Heart right ventricle (tissue), 16 donors: ENCODE measurements around the gene FAT2. TPM values are rescaled to one million over a fixed set of nuclear protein-coding genes. Genes with fewer than 3 reads are reported as not detected.

Source experiments
- ATAC-seq, 8 donors: fragments of 200-7000 bp; cut with Tn5 transposase; one replicate each; pipeline ENCODE4 v1.9.1; 2020; ENCODE audit warnings: mild to moderate bottlenecking in 8 of 8, moderate library complexity in 8 of 8, moderate number of reproducible peaks in 1 of 8
- DNase-seq, 2 donors: peaks; one replicate each; pipeline ENCODE4 v3.0.0-alpha.2; 2020
- H3K27ac ChIP-seq, 10 donors: fragments of 200-600 bp; sonication (generic) in 2 of 10; one replicate each; pipeline versions ENCODE4 v1.5.0 to v1.8.0; 2020 to 2022; ENCODE audit warnings: mild to moderate bottlenecking in 3 of 10
- H3K27me3 ChIP-seq, 7 donors: fragments of 200-600 bp; one replicate each; pipeline ENCODE4 v1.8.0; 2021 to 2022; ENCODE audit warnings: mild to moderate bottlenecking in 2 of 7
- H3K36me3 ChIP-seq, 9 donors: fragments of 200-600 bp; sonication (generic) in 1 of 9; one replicate each; pipeline versions ENCODE4 v1.5.0 to v1.8.0; 2020 to 2022; ENCODE audit warnings: mild to moderate bottlenecking in 2 of 9
- H3K4me1 ChIP-seq, 9 donors: fragments of 200-600 bp; sonication (generic) in 1 of 9; one replicate each; pipeline versions ENCODE4 v1.5.0 to v1.8.0; 2020 to 2022; ENCODE audit warnings: mild to moderate bottlenecking in 4 of 9
- H3K4me3 ChIP-seq, 10 donors: fragments of 200-600 bp; sonication (generic) in 2 of 10; one replicate each; pipeline versions ENCODE4 v1.5.0 to v1.8.0; 2020 to 2022; ENCODE audit warnings: mild to moderate bottlenecking in 7 of 10, moderate library complexity in 2 of 10
- H3K9me3 ChIP-seq, 11 donors: fragments of 200-600 bp in 10 of 11; sonication (generic) in 2 of 11; one replicate each; pipeline versions ENCODE4 v1.5.0 to v1.8.0; 2013 to 2022; ENCODE audit warnings: mild to moderate bottlenecking in 2 of 11, control low read depth in 1 of 11, moderate library complexity in 1 of 11
- CTCF ChIP-seq, 9 donors: fragments of 200-600 bp; sonication (generic) in 2 of 9; IDR thresholded peaks; one replicate each; pipeline versions ENCODE4 v1.5.0 to v1.8.0; 2021 to 2022; ENCODE audit warnings: antibody characterized with exemption in 9 of 9, mild to moderate bottlenecking in 5 of 9, moderate library complexity in 1 of 9
- WGBS, 2 donors: extraction: QIAGEN DNeasy Blood & Tissue Kit; methylation state at CpG; one replicate each; pipeline ENCODE4 v1.1.7; 2013; ENCODE audit warnings: inconsistent platforms in 1 of 2; 5-methylcytosine and 5-hydroxymethylcytosine counted together
- intact Hi-C, 10 donors: fragments of 100-400 bp; cut with DNase I; formaldehyde crosslinking; loops; one replicate each; pipeline versions ENCODE4 v1.11.1 to v1.14.2; 2022
- polyA plus RNA-seq, 2 donors: library from polyadenylated mRNA; stranded (reverse); fragments of 200-250 nt; gene quantifications; one replicate each; pipeline ENCODE4 v1.2.3, GENCODE V29; 2013
- total RNA-seq, 10 donors: library from RNA; stranded (reverse); fragmentation: NEBNext Ultra II Directional in 3 of 10; extraction: Animal tissue kit (Norgen Biotek cat#: 25700) in 3 of 10; gene quantifications; one replicate each; pipeline versions ENCODE4 v1.2.1 to v1.2.4, GENCODE V29; 2021 to 2023
- donor health status: Arrhythmogenic right ventricular cardiomyopathy.
- donor health status: ischemic (EF 13 %, LVEDD 7.1; RV severe dilation, severe dysfunction).
- donor health status: healthy with polysubstance abuse.
- donor health status: DM: no; HTN: yes; CAD: no.
- donor health status: DM: no; HTN: no; CAD: no.
- donor health status: ischemic (EF 25% LVEDD 6.9; RV normal size, moderate dysfunction).
- donor health status: ischemic (EF 25% LVEDD 5.7; RV mildly dilated, moderate dysfunction).
- donor health status: healthy.
- donor health status: DM: yes; HTN: yes; CAD: no.
- donor health status: Ischemic cardiomyopathy.
- donor health status: ischemic (EF 35%, LVEDD 5.7; RV mildly dilated, moderate dysfunction).
- donor health status: nonischemic (EF 11% LVEDD 7.7; RV severe dilation, severe dysfunction).
- donor health status: DM: yes; HTN: yes; CAD: no.
- donor health status: PGD.
- donor health status: ischemic (EF 29% LVEDD 5.4; RV normal size, mild dysfunction).
- donor health status: nonischemic (EF 23%, LVEDD 6.1; RV moderate dilation, normal function).

Gene FAT2
- total and polyA plus RNA-seq, 12 donors: 0.01 to 0.13 (median 0.02) TPM; not detected in 4

GRCh38 chr5:151622367-151623088, 31.4 kb upstream of the FAT2 start:
- DNase-seq: no peak
- intact Hi-C loops: no loop called here
- ATAC-seq: peak in 4 of 8 donors; percentile 9 to 41 (median 33)
- 50 to 65% methylated on average over 12 of the region's 12 CpGs for WGBS, 2 donors
- H3K4me1 ChIP-seq: peaks cover 0 to 25% (median 6%) of the 10 kb centered on the region in 9 donors
- no peak overlapping the region for H3K27ac ChIP-seq
- H3K36me3 ChIP-seq: no peaks in the 10 kb centered on the region
- H3K27me3 ChIP-seq: peaks cover 0 to 14% (median 0%) of the 10 kb centered on the region in 7 donors
- TF ChIP-seq CTCF (IDR thresholded peaks at IDR 0.05): no peak
- H3K9me3 ChIP-seq: peaks cover 0 to 5% (median 0%) of the 10 kb centered on the region in 11 donors
- H3K4me3 ChIP-seq: no peak overlapping the region

- intact Hi-C loops: no loop called here
- Histone ChIP-seq H3K36me3 (no peaks in the 10 kb centered on the region), H3K27ac (no peak overlapping the region), H3K9me3 (peaks cover 0 to 5% (median 0%) of the 10 kb centered on the region in 11 donors), H3K4me1 (peaks cover 0 to 25% (median 5%) of the 10 kb centered on the region in 9 donors), H3K4me3 (no peak overlapping the region), H3K27me3 (peaks cover 0 to 14% (median 0%) of the 10 kb centered on the region in 7 donors)
- no peak for TF ChIP-seq CTCF (IDR thresholded peaks at IDR 0.05)
- WGBS, 2 donors: 75 to 80% methylated on average over 6 of the region's 6 CpGs
- DNase-seq (no peak), ATAC-seq (no peak)
Observed at GRCh38 chr5:151620461-151620840, 29.3 kb upstream of the FAT2 start.

- ATAC-seq: no peak
- Histone ChIP-seq H3K27ac (no peak overlapping the region), H3K9me3 (peaks cover 0 to 5% (median 0%) of the 10 kb centered on the region in 11 donors), H3K27me3 (peaks cover 0 to 14% (median 0%) of the 10 kb centered on the region in 7 donors), H3K4me1 (peaks cover 0 to 21% (median 5%) of the 10 kb centered on the region in 9 donors), H3K4me3 (no peak overlapping the region), H3K36me3 (no peaks in the 10 kb centered on the region)
- intact Hi-C loops: no loop called here
- no peak for DNase-seq
- WGBS, 2 donors: 61 to 65% methylated on average over 6 of the region's 6 CpGs
- TF ChIP-seq CTCF (IDR thresholded peaks at IDR 0.05): no peak
Observed at GRCh38 chr5:151619812-151620460, 28.8 kb upstream of the FAT2 start.

- Histone ChIP-seq H3K36me3 (no peaks in the 10 kb centered on the region), H3K27me3 (peaks cover 0 to 11% (median 0%) of the 10 kb centered on the region in 7 donors), H3K9me3 (peaks cover 0 to 5% (median 0%) of the 10 kb centered on the region in 11 donors), H3K27ac (no peak overlapping the region), H3K4me1 (peaks cover 0 to 11% (median 1%) of the 10 kb centered on the region in 9 donors), H3K4me3 (no peak overlapping the region)
- TF ChIP-seq CTCF (IDR thresholded peaks at IDR 0.05): no peak
- WGBS, 2 donors: 51 to 71% methylated on average over 2 of the region's 2 CpGs
- intact Hi-C loops: no loop called here
- ATAC-seq: no peak
- DNase-seq: no peak
Observed at GRCh38 chr5:151618907-151619306, 27.8 kb upstream of the FAT2 start.
